ENCODE results near the gene AGO1.
"Not testable (repeated sequence)": the region's sequence is repeated elsewhere in the genome, so short reads cannot be mapped to it uniquely, and the experiment has no call there.

The AGO1 gene

DNA sequence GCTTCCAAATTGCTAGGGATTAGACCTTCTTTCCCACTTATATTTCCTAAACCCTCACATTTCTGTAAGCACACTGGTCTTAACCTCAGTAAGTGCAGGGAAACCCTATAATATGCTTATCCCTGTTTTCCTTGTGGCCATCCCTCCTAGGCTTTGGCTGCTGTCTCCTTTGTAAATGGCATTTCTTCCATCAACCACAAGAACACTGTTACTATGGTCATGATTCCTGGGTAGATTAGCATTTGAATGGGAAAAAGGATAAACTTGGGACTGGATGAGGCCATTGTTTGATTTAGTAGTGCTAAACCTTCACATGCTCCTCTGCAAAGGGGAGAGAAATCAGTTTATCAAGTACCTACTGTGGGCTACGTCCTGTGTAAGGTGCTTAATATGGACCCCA, 31.7 kb downstream of the AGO1 start:
- in situ Hi-C loops (cut with MboI; ENCODE audit: low sequenced_read_pairs) = no loop called here

DNA sequence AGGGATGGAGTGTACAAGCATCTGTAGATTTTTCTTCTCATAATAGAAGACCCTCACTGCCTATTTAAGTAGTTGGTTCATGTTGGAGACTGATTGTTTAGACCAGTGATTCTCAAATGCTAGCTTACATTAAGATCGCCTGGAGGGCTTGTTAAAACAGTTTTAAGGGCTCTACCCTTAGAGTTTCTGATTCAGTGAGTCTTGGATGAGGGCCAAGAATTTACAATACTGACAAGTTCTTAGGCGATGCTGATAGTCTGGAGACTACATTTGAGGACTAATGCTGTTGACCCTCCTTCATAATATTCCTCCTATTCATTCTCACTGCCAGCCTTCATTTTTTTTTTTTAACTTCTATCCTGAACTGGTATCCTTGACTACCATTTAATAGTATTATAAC, 32.7 kb downstream of the AGO1 start:
- in situ Hi-C loops (cut with MboI; ENCODE audit: low sequenced_read_pairs) = no loop called here

DNA sequence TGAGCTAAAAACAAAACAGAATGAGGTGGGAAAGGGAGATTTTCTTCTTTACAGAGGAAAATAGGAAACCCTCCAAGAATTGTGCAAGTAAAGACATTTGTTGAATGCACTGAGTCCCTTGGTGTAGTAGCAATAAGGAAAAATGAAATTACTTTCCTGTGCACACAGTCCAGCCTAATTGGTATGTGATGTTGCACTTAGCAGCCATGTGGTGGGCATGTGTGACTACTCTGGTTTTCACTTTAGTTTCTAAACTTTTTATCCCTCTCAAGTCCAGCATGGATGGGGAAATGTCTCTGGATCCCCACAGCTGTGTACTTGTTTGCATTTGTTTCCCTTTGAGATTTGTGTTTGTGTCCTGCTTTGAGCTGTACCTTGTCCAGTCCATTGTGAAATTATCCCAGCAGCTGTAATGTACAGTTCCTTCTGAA, 40.8 kb downstream of the AGO1 start:
- in situ Hi-C loops (cut with MboI; ENCODE audit: low sequenced_read_pairs) = no loop called here

DNA sequence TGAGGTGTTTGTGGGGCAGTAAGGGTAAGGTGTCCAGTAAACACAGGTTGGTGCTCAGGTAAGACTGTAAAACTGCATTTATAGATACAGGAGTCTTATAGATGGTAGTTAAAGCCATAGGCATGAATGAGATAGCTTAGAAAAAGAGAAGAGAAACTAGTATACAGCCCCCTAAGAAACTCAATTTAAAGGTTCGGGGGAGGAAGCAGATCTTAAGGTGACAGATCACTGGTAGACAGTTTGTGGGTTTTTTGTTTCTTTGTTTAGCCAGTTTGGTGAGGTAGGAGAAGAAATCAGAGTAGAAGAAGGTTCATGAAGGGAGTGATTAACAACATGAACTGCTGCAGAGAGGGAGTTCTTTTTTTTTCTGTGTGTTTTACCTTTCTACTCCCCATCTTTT, 41.8 kb downstream of the AGO1 start:
- in situ Hi-C loops (cut with MboI; ENCODE audit: low sequenced_read_pairs) = no loop called here

DNA sequence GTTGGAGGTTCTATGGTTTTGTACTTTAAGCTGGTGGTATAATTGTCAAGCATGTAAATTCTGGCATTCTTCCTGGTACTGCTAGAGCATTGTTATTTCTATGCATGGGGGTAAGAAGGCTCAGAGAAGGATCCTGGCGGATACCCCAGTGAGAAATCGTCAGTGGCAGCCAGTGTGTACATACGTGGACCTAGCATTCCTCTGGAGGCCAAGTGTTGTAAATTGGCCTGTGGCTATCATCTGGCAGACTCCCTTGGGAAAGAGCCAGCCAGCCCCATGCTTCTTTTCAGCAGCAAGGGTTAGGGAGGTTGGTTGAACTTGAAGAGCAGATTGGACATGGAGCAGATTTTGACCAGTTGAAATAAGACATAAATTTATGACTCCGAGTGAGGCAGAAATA, 42.7 kb downstream of the AGO1 start:
- in situ Hi-C loops (cut with MboI; ENCODE audit: low sequenced_read_pairs) = no loop called here

DNA sequence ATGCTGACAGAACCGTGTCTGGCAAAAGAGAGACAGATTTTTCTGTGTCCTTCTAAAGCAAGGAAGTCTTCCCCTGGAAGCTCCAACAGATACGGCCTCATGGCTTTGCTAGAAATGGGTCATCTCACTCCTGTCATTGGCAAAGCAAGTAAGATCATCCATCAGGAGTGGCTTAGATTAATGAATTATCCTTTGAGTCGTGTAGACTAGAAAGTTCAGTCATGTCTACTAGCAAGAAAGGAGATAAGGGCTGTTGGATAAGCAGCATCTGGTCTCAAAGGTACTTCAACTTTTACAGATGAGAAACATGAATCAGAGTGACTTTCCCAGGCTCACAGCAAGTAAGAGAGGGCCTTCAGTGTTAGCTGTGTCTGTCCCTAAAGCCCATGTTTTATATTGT, 44.5 kb downstream of the AGO1 start:
- in situ Hi-C loops (cut with MboI; ENCODE audit: low sequenced_read_pairs) = no loop called here

DNA sequence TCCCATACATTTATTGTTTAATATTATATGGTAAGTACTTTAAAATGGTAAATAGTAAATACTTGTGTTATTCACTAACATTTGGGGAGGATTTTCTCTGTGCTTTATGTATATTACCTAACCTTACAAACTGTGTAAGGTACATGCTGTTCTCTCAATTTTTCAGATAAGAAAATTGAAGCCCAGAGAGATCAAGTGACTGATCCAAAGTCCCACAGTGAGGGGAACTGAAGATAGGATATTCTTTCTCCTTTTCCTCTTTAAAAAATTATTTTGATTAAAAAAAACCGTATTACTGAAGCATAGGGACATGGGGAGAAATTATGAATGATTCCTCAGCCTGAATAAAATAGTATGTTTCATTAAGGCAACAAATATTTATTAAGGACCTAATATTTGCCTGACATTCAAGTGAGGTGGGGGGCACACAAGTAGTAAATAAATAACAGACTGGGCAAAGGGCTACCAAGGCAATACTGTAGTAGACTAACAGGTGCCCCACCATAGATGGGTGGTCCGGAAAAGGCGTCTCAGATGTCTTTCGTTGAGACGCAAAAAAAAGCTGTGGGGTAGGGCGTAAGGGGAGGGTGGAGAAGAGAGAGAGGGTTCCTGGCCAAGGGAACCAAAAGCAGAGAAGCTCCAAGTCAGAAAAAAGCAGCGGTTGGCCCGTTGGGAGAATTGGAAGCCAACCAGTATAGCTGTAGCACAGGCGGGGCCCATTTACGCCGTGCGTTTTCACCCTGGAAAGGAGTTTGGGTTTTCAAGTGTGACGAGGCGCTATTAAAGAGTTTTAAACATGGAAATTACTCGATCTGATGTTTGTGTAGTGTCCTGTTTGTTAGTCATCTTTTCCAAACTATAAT, 47.0 kb downstream of the AGO1 start:
- in situ Hi-C loops (cut with MboI; ENCODE audit: low sequenced_read_pairs) = no loop called here

DNA sequence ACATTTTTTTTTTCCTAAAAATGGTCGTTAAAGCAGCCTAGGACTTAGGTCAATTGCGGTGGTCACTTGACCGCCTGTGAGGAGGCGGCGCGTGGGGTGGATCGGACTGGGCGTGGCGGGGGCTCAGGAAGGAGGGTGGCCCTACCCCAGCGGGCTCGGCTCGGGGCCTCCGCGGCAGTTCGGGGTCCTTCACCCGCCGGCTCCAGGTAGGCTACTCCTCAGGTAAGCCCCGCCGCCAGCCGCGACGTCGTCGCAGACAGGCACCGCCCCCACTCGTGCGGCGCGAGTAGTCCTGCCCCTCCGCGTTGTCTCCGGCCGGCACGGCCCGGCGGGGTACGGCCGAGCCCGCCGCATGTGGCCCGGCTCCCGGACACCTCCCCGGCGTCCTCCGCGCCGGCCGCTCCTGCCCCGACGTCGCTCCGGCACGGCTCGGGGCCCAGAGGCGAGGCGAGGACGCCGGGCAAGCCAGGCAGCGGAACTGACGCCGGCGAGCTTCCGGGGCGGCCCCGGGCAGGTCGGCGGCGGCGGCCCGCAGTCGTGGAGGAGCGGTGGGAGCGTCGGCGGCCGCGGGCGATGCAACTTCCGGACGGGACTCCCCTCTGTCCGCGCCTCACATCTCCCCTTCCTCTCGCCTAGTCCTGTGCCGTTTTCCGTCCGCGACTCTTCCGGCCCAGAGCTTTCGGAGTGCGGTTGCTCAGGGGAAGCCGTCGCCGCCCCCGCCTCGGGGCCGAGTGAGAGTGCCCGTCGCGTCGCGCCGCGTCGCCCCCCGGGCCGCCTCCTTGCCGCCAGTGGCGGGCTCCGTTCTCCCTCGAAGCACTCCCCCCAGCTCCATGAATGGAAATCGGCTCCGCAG, 47.8 kb downstream of the AGO1 start, which contains the start of gene AGO3:
Gene AGO3 (plus strand): TSS at position 513 of the 853 bp plus-strand sequence. CDS start 322 bp downstream, at position 835.
- in situ Hi-C loops (cut with MboI; ENCODE audit: low sequenced_read_pairs) = no loop called here

DNA sequence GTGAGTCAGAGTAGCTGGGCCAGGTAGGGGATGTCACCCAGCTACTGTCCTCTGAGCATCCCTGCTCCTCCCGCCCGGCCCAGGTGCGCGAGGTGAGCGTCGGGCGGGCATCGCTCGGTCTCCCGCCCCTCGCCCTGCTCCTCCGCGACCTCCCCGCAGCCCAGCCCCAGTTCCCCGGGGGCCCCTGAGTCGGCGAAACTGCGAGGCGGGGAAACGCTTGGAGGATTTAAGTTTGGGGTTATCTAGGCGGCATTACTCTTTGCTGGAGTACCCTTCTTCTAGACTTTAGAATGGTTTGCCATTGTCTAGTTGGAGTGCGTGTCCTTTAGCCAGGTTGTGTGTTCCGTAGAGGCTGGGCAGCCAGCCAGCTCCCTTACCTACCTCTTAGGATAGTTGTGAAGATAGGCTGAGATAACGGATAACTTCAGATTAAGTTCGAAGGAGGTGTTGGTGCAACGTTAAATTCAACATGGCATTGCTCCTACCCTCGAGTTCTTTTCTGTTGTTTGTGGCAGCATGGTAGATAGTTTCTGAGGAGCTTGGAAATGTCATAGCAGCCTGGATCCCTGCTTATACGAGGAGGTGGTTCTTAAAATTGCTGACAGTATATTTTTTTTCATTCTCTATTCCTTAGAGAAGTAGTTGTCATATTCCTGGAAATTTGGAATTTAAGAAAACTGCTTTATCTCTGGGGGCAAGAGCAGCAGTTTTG, 48.6 kb downstream of the AGO1 start:
- in situ Hi-C loops (cut with MboI; ENCODE audit: low sequenced_read_pairs) = no loop called here

DNA sequence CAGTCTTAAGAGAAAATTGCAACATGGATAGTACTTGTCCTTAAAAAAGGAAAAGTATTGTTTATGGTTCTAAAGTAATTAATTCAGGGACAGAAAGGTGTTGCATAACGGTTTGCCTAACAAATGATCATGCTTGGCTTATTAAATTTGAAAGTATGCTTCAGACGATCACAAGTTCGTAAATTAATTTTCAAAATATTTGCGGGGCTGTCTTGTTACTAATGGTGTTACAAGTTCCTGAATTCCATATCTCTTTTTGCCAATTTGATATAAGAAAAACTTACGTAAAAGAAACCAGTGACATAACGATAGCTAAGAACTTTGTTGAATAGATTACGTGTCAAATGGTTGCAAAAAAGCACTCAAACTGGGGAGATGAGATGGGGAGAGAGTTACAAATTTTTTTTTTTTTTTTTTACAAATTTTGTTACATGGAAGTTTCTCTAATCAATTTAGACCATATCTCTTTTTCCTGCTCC, 49.2 kb downstream of the AGO1 start:
- in situ Hi-C loops (cut with MboI; ENCODE audit: low sequenced_read_pairs) = no loop called here

DNA sequence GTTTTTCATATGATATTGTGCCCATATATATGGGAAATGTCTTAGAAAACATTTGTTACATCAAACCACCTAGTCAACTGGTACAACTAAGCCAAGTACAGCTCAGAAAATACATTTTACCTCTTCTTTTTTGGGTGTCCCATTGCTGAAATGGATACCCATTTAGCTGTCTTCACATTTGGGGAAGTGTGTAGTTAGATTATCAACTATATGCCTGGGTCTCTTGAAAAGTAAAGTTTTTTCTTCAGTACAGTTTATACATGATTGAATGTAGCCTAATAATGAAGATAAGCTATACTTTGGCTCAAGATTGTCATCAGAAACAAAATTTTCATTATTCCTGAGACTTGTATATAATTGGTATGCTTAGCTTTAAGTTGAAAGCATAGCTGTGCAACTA, 49.9 kb downstream of the AGO1 start:
- in situ Hi-C loops (cut with MboI; ENCODE audit: low sequenced_read_pairs) = no loop called here

DNA sequence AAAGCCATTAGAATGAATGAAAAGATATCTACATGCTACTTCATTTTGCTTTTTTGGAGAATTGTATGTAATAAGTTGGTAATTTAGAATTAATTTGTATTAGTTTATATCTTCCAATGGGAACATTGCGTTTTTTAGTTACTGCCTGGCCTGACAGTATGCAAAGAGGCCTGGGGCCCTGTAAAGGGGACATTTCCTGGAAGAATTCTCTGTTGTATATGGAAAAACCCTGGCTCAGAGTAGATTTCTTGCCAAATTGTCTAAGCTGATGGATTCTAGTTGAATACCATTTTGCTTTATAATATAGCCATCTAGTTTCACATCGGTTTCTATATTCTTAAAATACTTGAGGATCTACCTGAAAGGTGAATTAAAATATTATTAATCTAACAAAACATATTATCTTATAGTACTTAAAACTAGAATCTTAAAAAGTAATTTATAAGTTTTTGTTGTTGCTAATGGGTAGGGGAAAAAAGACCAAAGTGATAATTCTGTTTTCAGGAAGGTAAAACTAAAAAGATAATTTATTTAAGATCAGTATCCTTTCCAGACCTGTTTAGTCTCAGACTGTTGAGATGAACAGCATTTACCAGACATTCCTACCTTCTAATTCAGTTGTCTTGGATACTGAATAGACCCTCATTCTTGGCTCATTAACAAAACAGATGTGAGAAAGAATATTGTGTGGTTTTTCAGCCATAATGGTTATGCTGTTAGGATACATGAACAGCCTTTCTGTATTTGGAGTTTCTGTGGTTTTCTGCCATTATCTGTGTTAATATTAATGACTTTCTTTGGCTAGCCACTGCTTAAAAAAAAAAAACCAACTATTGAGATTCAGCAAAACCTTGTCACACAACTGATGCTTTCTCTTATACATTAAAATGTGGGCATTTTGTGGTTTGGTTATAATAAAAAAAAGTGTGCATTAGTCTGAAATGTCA, 52.7 kb downstream of the AGO1 start:
- in situ Hi-C loops (cut with MboI; ENCODE audit: low sequenced_read_pairs) = no loop called here

DNA sequence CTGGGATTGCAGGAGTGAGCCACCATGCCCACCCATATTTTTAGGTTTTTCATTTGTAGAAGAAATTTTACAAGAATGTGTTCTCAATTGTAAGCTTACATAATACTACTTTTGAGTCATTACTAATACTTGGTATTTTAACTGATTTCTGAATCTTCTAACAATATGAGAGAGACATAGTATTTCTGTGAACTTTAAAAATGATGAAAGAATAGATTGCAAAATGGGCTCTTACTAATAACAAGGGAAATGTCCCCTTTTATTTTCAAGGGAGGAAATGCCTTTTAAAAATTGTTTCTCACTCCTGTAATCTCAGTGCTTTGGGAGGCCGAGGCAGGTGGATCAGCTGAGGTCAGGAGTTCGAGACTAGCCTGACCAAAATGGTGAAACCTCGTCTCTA, 53.8 kb downstream of the AGO1 start:
- in situ Hi-C loops (cut with MboI; ENCODE audit: low sequenced_read_pairs) = no loop called here

DNA sequence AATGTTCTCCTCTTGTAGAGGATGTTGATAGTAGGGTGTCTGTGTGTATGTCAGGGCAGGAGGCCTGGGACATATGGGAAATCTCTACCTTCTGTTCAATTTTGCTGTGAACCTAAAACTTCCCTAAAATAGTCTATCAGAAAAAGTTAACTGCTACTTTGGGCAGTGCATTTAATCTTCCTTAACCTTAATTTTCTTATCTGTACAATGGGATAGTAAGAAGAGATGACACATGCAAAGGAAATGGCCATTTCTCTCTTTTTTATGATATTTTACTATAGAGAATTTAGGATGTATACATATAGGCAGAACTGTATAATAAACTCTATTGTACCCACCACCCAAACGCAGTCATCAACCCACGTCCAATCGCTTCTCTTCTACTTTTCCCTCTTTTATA, 56.5 kb downstream of the AGO1 start:
- in situ Hi-C loops (cut with MboI; ENCODE audit: low sequenced_read_pairs) = no loop called here

DNA sequence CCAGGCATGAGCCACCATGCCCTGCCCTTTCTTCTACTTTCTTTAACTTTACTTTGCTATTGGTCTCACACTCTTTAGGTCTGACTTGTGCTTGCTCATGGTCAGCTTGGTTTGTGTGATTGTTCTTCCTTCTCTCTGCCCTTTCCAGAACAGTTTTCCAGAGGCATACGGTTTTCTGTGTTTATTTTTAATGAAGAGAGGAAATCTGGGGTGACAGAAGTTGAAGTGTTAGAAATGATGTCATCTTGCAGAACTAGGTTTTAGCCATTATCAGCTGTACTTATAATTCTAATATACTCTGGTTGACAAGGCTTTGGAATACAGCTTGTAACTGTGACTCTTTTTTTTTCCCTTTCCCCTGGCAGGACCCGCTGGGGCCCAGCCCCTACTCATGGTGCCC, 62.3 kb downstream of the AGO1 start:
- in situ Hi-C loops (cut with MboI; ENCODE audit: low sequenced_read_pairs) = no loop called here

DNA sequence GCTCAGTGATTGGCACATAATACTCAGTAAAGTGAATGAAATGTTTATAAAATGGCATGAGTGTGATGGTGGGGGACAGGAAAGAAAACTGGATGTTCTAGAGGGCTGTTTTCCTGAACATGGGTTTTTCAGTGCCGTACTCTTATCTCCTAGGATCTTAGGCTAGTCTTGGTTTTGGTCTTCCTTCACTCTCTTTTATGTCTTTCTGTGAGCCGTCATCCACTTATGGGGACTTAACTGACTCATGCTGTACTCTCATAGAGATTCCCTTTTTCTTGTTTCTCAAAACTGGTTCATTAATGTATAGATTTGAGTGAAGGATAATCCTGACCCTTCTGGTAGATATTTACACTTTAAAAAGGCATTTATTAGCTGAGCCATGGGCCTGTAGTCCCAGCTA, 64.5 kb downstream of the AGO1 start:
- in situ Hi-C loops (cut with MboI; ENCODE audit: low sequenced_read_pairs) = no loop called here

DNA sequence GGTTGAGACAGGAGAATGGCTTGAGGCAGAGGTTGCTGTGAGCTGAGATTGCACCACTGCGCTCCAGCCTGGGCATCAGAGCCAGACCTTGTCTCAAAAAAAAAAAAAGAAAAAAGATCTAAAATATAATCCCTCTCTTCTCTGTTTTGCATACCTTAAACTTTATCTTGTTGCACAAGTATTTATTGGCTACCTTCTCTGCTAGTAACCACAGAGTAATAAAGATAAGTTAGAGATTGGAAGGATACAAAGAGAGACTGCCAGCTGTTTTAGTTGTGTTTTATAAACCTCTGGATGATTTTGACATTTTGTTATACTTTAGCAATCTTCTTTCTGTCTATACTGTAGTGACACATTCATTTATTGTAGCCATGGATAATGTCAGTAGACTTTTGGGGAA, 75.5 kb downstream of the AGO1 start:
- in situ Hi-C loops (cut with MboI; ENCODE audit: low sequenced_read_pairs) = no loop called here

DNA sequence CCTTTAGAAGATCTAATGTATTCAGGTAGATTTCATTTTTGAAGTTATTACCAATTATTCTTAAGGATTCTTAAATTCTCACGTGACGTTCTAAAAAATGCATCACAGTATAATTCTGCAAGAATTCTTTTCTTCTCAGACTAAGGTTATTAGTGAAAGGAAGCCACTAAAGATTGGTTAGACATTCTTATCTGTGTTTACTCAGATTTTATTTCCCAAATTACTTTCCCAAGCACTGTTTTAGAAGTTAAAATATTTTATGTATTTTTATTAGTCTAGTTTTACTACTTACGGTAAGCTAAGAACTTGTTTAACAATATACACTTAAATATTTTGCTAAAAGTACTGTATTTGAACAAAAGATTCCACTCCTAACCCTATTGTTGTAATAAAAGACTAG, 76.3 kb downstream of the AGO1 start:
- in situ Hi-C loops (cut with MboI; ENCODE audit: low sequenced_read_pairs) = no loop called here

DNA sequence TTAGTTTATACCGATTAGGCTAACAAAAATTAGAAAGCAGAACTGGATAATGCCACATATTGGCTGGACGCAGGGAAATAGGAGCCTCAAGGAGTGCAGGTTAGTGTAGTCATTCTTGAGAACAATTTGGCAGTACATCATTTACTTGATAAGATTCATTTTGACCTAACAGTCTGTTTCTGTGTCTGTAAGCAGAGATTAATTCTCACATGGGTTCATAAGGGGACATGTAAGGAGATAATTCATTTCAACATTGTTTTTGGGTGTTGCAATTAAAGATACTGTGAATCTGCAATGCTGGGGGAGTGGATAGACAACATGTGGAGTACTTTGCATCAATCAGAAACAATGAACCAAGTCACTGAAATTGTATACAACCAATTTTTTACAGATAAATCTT, 79.9 kb downstream of the AGO1 start:
- in situ Hi-C loops (cut with MboI; ENCODE audit: low sequenced_read_pairs) = no loop called here

DNA sequence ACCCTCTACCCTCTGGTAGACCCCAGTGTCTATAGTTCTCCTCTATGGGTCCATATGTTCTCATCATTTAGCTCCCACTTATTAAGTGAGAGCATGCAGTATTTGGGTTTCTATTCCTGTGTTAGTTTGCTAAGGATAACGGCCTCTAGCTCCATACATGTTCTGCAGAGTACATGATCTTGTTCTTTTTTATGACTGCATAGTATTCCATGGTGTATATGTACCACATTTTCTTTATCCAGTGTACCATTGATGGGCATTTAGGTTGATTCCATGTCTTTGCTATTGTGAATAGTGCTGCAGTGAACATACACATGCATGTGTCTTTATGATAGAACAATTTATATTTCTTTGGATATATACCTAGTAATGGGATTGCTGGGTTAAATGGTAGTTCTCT, 81.3 kb downstream of the AGO1 start:
- in situ Hi-C loops (cut with MboI; ENCODE audit: low sequenced_read_pairs) = not testable (repeated sequence)

All from hTERT RPE-1 (cell line).